K562 (cell line): ENCODE results near the gene DROSHA.

Source experiments
- CEBPG ChIP-seq, 3 experiments: fragments of 200-800 bp in 1 of 3; sonication (Bioruptor generic) in 1 of 3; sonication (generic) in 1 of 3; formaldehyde crosslinking in 1 of 3; IDR thresholded peaks in 2 of 3; conservative IDR thresholded peaks in 1 of 3; 2 replicates each; pipeline versions ENCODE4 v1.6.1 to v1.8.0; 2016 to 2022; ENCODE audit warnings: missing compliant biosample characterization in 2 of 3, missing genetic modification characterization in 2 of 3, mild to moderate bottlenecking in 1 of 3, missing genetic modification reagents in 1 of 3
- ELK1 ChIP-seq: sonication (generic); formaldehyde crosslinking; IDR thresholded peaks from 2 replicates; pipeline ENCODE4 v1.8.1; 2022; ENCODE audit warnings: missing genetic modification reagents
- POLR2A ChIP-seq: fragments of 450-650 bp; conservative IDR thresholded peaks from 2 replicates; pipeline ENCODE4 v1.6.1; 2016
- RAD21 ChIP-seq, 2 experiments: fragments of 250-450 bp in 1 of 2; fragments of 450-650 bp in 1 of 2; sonication (Bioruptor Pico) in 1 of 2; formaldehyde crosslinking in 1 of 2; IDR thresholded peaks in 1 of 2; conservative IDR thresholded peaks in 1 of 2; 2 replicates each; pipeline versions ENCODE4 v1.4.0 to v1.8.0; 2020 to 2022; ENCODE audit warnings: mild to moderate bottlenecking in 2 of 2, moderate library complexity in 1 of 2
- SIN3A ChIP-seq, 2 experiments: fragments of 150-350 bp in 1 of 2; IDR thresholded peaks; 2 replicates each; pipeline ENCODE4 v1.6.1; 2011 to 2016; ENCODE audit warnings: borderline replicate concordance in 2 of 2, low read depth in 2 of 2, low read length in 2 of 2, mild to moderate bottlenecking in 2 of 2, moderate library complexity in 2 of 2; ENCODE audit not compliant: control insufficient read depth in 1 of 2

GRCh38 chr5:31487506-31487905 lies 44.4 kb downstream of the DROSHA start:
- TF ChIP-seq SIN3A (IDR thresholded peaks at IDR 0.05; ENCODE audit: borderline replicate concordance in 2 of 2, control insufficient read depth in 1 of 2, low read depth in 2 of 2, low read length in 2 of 2) (no peak), CEBPG (CRISPR knock-in tag; IDR thresholded peaks at IDR 0.05) (no peak), CEBPG (tag; conservative IDR thresholded peaks at IDR 0.05 in 1 of 2, IDR thresholded peaks at IDR 0.05 in 1 of 2) (no peak), ELK1 (CRISPR knock-in tag) (no peak), POLR2A (no peak), RAD21 (CRISPR knock-in tag; conservative IDR thresholded peaks at IDR 0.05 in 1 of 2, IDR thresholded peaks at IDR 0.05 in 1 of 2) (no peak)
